Stimulated activated CD8-positive, alpha-beta memory T cell treated with anti-CD3 and anti-CD28 coated beads, Interleukin-4, amount 100 ng/mL, for 1 hour (primary cell): Measurements from ENCODE around the gene GPHN.

Experiments used
- DNase-seq, 2 donors: peaks; one replicate each; pipeline ENCODE4 v3.0.0-alpha.2; 2020; ENCODE audit warnings: low read depth in 2 of 2, low spot score in 1 of 2

GPHN gene

GRCh38 chr14:67137744-67138371, 629.9 kb downstream of the GPHN start:
- DNase-seq, result no peak

DNA sequence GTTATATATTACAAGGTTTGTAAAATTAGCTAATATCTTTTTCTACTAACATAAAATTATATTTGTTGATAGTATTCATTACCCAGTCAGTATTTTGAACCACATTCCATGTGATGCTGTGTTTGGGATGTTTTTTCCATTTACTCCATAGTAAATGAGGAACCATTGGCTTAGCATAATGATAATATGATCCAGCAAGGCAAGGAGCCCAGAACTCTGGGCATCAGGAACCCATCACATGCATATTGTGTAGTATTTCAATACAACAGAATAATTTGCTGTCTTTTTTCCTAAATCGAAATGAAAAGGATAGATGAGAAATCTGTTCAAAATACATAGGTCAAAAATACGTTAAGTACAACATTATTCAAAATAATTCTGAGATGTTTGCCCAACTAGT, 632.6 kb downstream of the GPHN start:
- no peak for DNase-seq

DNA sequence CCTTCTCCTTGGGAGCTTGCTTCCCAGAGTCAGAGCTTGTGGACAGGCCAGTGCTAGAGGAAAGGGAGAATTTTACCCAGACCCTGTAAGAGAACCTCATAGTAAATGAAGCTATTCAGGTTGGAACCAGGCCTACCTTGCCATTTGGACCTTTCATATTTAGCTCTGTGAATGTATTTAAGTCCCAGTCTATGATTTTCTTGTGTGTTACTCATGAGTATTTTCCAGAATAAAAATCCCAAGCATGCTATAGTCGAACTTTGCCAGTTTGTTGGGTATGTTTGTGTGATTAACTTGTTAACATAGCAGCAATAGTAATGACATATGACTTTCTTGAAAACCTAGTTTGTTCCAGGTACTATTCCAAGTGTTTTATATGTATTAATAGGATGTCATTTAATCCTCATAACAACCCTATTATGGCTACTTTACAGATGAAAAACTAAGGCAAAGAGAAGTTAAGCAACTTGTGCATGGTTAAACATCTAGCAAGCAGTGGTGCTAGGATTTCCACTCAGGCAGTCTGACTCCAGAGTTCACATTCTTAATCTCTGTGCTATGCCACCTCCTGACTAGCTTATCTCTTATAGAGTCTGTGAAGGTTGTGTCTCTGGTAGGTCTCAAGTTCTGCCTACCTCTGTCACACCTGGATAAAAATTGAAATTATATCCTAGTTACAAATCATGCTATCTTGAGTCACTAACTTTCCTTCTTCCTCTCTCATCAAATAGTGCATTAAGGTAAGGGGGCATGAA, 633.4 kb downstream of the GPHN start:
- no peak for DNase-seq

DNA sequence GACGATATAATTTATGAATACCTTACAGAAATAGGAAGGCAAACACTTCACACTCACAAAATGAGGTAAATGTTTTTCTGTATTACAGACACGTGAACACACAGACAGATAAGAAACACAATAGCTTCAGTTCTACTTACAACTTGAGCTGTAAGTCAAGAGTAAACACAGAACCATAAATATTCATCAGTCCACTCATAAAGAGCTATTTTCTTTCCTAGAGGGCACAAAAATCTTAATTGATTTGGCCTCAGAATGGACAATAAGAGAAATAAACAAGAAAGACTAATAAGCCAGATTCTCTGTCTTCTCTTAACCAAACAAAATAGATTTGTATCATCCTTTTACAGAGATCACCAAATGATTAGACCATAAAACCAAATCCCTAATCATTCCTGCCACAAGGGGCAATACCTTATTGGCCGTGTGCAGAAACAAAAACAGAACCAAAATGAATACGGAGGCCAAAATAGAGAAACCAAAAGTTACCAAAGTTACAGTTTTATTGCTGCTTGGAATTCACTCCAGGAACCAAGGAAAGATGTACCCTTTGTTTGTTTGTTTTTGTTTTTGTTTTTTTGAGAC, 643.2 kb downstream of the GPHN start:
- DNase-seq, result no peak

GRCh38 chr14:67158566-67158965, 650.6 kb downstream of the GPHN start:
- DNase-seq, result no peak

DNA sequence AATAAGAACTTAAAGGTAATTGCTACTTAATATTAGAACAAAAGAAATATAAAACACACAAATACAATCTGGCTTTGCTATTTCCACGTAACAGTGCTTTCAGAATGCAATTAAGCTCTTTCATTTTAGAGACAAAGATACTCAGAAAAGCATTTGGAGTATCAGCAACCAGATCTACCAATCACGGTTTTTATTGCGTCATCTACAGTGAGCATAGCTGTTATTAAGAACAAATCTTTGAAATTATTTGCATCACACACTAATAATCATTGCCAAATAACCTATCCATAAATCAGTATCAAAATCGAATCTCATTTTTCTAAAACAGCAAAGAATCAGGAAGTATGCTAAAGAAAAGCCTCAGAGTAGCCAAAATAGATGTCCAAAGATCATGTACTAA, 654.4 kb downstream of the GPHN start:
- DNase-seq, result no peak

GRCh38 chr14:67166450-67166853, 658.5 kb downstream of the GPHN start:
- peak in 1 of 2 donors; percentile 5 for DNase-seq

GRCh38 chr14:67167420-67168109, 659.6 kb downstream of the GPHN start:
- no peak for DNase-seq

DNA sequence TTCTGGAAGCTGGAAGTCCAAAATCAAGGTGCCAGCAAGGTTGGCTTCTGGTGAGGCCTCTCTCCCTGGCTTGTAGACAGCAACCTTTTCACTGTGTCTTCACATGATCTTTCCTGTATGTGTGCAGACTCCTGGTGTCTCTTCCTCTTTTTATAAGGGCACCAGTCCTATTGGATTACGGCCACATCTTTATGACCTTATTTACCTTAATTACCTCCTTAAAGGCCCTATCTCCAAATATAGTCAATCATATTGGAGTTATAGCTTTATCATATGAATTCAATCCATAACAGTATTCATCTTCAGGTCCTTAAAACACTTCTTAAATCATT, 660.1 kb downstream of the GPHN start:
- DNase-seq, result no peak

GRCh38 chr14:67170660-67171059, 662.7 kb downstream of the GPHN start:
- DNase-seq, result no peak

DNA sequence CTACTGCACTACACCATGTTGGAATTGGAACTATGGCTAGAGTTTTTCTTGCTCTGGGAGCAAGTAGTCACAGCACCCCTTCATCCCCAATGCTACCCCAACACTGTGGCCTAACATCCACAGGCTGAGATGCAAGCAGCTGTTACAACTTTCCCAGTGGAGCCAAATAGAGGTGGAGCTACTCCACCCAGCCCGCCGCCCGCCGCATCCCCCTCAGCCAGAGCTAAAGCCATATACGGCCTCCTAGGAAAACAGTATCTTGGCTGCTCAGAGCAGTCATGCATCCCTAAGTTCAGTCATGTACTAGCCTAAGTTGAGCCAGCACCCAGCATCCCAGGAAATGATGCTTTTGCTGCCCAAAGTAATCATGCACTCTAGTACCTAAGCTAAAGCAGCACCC, 664.1 kb downstream of the GPHN start:
- DNase-seq, result no peak

DNA sequence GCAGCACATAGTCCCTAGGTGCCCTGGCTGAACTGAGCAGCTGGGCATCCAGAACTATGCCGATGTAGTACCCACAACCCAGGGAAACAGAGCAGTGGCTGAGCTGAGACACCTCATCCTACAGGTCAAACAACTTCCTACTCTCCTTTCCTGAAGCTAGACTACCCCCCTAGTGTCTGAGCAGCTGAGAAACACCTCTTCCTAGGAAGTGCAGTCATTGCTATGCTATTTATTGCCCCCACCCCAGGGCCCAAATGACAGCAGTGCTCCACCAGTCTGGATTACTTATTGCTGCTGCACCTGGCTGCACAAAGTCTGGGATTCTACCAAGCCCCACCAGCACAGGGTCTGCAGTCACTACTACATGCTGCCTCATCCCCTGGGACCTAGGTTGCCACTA, 664.6 kb downstream of the GPHN start:
- DNase-seq, result no peak

DNA sequence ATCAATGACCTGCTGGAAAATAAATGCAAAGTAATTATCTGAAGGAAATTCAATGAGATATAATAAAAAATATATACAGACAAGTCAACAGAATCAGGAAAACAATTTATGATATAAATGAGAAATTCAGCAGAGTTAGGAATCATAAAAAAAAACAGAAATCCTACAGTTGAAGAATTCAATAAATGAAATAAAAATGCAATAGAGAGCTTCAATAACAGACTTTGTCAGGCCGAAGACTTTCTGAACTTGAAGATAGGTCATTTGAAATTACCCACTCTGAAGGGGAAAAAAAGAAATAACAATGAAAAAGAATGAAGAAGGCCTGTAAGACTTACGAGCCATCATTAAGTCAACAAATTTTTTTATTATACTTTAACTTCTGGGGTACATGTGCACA, 665.8 kb downstream of the GPHN start:
- no peak for DNase-seq

GRCh38 chr14:67186172-67186768, 678.3 kb downstream of the GPHN start:
- no peak for DNase-seq

- DNase-seq, result no peak
These were observed 679.0 kb downstream of the GPHN start for GRCh38 chr14:67186789-67187584.

DNA sequence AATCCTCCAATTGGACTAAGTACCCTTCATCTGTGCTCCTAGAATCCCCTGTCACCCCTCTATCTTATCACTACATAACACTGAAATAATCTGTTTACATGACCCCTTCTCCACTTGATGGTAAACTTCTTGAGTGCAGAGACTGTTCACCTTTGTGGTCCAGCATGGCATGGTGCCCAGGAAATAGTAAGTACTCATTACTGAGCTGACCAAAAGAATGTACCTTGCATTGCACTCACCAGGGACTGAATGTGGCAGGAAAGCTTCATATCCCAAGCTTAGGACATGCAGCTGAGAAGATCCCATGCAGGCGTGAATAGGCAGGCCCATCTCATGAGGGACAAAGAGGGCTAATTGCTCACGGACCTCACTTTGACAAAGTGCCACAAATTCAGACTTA, 679.9 kb downstream of the GPHN start:
- DNase-seq, result no peak

GRCh38 chr14:67188326-67188725, 680.4 kb downstream of the GPHN start:
- DNase-seq, result no peak

- no peak for DNase-seq
These were observed 683.9 kb downstream of the GPHN start for GRCh38 chr14:67191768-67192290.

GRCh38 chr14:67192366-67192765, 684.4 kb downstream of the GPHN start:
- no peak for DNase-seq

DNA sequence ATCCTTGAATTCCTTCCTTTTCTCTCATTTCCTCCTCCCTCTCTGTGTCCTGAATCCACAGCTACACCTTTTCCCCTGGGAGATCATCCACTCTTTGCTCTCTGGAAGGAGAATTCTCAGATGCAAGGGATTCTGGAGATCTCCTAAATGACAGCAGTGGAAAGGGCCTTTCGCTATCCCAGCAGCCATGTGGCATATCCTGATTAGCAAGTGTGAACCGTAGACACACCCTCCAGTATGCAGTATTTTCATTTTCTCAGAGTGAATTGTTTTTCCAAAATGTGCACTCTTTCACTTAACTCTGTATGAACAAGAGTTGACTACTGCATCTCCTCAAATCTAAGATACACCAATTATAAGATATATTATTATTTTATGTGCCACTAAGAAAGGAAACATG, 687.3 kb downstream of the GPHN start:
- no peak for DNase-seq

GRCh38 chr14:67199016-67199415, 691.1 kb downstream of the GPHN start:
- DNase-seq, result no peak
